Measurements from ENCODE around the gene DOCK4.
"Not testable (repeated sequence)": the region's sequence is repeated elsewhere in the genome, so short reads cannot be mapped to it uniquely, and the experiment has no call there.

The DOCK4 gene

DNA sequence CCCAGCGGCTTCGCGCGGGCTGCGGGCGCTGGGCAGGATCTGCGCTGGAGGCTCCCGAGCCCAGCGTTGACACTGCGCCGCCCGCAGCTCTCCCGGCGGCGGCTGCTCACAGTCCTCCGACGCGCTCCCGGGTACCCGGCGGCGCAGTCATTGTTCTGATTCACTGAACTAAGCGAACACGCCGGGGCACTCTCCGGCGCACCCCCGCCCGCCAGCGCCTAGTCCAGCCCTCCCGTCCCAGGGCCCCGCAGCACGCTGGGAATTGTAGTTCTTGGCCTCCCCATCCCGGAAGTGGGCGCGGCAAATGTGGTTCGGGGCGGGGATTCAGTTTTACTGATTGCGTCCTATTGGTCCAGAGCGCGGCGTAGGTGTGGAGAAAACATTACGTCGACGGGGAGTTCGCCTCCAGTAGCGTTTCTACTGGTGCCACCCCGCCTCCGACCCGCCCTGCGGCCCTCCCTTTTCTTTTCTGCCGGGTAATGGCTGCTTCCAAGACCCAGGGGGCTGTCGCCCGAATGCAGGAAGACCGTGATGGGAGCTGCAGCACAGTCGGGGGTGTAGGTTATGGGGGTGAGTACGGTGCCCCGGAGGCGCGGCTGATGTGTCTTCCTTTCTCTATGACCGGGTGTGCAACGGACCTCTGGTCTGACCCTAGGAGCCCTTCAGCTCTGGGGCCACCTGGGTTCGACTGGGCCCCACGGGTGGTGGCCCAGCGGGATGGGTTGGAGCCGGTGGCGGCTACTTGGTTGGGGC is at the start of gene DOCK4, which contains the start of gene ZNF277:
Gene DOCK4 (minus strand): TSS at position 162 of the 753 bp plus-strand sequence. CDS start 261 bp downstream, outside the sequence.
Gene ZNF277 (plus strand): TSS at position 458 of the 753 bp plus-strand sequence. CDS start 22 bp downstream, at position 480.
- peak; percentile 99 for DNase-seq (ENCODE audit: low read depth)

GRCh38 chr7:112255388-112255720 is 49.2 kb upstream of the DOCK4 start:
- no peak for DNase-seq (ENCODE audit: low read depth)

- no peak for DNase-seq (ENCODE audit: low read depth)
Measured at GRCh38 chr7:112254709-112255387, 48.6 kb upstream of the DOCK4 start.

- no peak for DNase-seq (ENCODE audit: low read depth)
Measured at GRCh38 chr7:112254156-112254555, 48.0 kb upstream of the DOCK4 start.

DNA sequence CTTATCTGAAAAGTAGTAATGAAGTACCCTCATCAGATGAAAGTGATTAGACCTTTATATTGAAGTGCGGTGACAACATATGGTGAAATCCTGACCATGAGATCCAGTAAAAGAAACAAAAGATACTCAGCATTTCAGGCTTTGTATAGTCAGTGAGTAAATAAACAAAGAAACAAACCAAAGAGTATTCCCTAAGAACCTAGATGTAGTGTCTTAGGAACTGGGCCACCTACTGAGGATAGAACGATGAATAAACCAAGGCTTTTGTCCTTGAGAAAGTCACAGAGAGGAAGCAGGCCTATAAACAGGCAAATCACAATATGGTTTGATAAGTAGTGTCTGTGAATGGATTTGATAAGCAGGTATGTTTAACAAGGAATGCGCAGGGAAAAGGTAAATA is 46.5 kb upstream of the DOCK4 start:
- no peak for DNase-seq (ENCODE audit: low read depth)

DNA sequence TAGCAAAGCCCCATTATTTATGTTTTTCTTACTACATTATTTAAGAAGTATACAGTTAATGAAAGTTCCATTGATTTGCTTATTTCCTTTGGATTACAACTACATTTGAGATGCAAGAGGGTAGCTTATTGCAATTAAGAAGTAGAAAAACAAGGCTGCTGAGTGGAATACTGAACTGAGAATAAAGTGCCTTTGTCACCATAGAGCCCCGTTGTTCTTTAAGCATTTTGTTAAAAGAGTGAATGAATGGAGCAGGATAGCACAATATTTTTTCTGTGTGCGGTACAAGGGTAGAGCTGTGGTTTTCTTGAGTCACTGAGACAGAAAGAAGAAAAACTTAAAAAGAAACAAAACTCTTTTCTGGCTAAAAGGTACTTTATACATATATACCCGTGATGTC is 45.9 kb upstream of the DOCK4 start:
- no peak for DNase-seq (ENCODE audit: low read depth)

GRCh38 chr7:112249967-112250366 is 43.8 kb upstream of the DOCK4 start:
- not testable (repeated sequence) for DNase-seq (ENCODE audit: low read depth)

DNA sequence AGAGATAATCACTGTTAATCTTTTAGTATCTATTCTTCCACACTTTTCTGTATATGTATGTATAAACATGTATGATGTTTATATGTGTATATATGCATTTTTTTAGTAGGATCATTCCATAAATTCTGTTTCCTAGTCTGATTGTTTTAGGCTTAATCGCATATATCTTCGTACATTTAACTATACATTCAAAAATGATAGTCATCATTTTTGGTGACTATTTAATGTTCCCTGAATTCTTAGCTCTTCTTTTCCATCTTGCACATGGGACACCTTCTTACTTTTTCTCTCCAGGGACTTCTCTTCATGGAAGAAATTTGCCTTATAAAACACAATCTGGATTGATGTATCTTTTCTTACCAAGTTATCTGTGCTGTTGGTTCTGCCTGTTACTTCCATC is 42.4 kb upstream of the DOCK4 start:
- no peak for DNase-seq (ENCODE audit: low read depth)

- no peak for DNase-seq (ENCODE audit: low read depth)
Measured at GRCh38 chr7:112238852-112239610, 32.8 kb upstream of the DOCK4 start.

GRCh38 chr7:112238330-112238729 is 32.1 kb upstream of the DOCK4 start:
- no peak for DNase-seq (ENCODE audit: low read depth)

DNA sequence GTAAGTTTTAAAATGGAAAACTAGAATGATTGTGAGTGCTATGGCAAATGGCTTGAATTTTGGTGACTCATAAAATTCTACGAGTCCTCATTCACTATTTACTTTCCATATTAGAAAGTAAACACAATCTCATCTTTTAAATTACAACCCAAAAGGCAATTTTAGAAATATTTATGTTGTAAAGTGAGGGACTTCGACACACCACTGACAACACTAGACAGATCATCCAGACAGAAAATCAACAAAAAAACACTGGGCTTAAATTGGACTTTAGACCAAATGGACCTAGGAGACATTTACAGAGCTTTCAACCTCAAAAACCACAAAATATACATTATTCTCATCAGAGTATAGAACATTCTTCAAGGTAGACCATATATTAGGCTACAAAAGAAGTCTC is 30.4 kb upstream of the DOCK4 start:
- no peak for DNase-seq (ENCODE audit: low read depth)

- DNase-seq (ENCODE audit: low read depth) = no peak
Measured at GRCh38 chr7:112234147-112234546, 27.9 kb upstream of the DOCK4 start.

DNA sequence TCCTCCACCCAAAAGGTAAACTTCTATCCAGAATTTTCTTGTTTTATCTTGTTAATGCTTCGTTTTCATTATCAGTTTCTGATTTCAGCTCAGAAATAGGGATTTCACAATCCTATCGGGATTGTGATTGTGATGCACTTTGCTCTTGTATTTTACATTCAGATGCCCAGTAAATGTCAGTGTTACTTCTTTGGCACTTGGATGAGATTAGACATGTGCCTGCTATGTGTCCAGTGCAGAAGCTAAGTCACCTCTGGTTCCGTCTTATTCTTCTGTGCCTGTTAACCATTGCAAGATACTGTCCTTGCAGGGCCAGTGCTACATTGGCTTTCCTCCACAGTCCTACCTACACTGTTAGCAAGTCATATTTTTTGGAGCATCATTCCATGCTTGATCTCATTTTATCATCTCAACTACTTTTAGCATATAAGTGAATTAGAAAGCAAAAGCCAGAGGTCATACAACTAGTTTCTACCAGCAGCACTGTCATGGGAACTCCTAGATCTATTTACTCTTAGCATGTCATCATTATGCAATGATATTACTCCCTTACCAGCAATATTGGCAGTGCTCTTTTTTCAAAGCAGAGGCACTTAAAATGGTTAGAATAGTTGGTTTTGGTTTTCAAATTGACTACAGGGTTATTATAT is 27.0 kb upstream of the DOCK4 start:
- no peak for DNase-seq (ENCODE audit: low read depth)

DNA sequence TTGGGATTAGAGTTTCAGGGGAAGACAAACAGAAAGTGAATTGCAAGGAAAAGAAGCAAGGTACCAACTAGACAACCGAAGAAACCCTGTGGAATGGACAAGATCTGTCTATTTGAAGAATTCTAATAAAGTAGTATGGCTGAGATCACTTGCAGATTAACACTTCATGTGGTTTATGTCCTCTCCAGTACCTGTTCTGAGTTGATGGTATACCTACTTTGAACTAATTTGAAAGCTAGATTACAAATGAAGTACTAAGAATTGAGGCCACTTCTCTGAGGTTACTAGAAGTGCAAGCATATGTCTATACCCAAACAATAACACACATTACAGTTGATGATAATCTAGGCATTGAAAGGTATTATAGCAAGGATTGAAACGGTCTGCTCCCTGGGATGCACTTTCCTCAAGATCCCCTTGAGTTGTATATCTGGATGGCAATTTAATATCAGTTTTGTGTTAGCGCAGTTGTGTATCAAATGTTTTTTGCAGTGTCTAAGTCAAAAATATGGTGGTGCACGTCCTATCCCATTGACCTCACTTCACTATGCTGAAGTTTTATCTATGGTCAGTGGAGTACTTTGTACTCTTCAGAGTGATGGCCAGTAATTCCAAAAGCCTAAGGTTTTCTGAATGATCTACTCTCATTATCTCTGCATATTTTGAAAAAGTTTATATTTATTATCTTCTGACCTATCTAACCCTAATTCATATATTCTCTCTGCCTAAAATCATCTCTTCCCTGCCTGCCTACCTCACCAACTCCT is 26.2 kb upstream of the DOCK4 start:
- no peak for DNase-seq (ENCODE audit: low read depth)

DNA sequence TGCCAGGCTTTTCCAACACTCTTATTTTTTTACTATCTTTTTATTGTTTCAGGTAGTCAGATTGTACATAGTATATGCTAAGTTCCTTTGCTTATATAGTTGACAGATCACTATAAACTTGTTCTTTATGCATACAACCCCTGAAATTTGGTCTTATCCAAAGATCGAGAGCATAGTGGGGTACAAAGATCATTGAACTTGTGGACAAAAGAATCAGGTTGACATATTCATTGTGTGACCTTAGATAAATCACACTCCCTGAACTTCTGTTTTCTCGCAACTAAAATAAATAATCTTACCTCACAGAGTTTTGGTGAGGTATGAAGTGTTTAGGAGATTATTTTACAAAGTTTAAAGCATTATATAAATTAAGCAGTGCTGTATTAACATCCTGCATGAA is 22.4 kb upstream of the DOCK4 start:
- no peak for DNase-seq (ENCODE audit: low read depth)

DNA sequence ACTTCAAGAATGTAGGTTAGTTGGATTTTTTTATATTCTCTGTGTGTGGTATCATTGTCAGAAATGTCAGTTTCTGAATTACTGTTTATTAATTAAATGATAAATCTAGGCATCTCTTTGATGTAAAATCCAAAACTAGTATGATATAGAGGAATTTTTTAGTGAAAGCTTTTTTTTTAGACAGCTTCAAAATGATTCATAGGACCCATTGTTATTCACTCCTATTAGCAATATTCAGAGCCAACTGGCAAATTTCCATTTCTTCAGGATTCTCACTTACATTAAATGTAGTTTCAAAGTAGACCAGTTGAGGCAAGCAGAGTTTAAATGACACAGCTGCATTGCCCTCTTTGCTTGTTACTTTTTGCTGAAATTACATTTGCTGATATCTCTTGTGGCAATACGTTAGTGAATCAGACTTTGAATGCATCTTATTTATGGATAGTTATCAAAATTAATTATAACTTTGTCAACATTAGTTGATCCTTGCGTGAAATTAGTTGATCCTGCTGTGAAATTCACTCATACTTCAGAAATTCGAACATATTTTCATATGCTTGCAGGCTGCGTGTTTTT is 20.6 kb upstream of the DOCK4 start:
- no peak for DNase-seq (ENCODE audit: low read depth)

DNA sequence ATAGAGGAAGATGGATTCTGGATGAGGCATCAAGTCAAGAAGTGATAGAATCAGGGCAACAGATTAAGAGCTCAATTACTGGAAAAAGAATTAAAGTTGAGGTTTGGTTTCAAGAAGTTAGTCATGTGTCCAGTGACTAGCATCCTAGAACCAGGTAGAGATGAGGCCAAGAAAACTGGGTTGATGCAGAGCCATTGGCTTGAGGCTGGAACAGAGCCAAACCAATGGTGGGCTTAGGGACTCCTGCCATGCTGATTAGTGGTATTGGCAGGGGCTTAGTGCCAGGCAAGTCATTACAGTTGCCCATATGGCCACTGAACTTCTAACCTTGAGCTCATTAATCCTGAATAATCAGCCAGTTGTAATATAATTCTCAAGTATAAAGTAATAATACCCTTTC is 18.8 kb upstream of the DOCK4 start:
- no peak for DNase-seq (ENCODE audit: low read depth)

- DNase-seq (ENCODE audit: low read depth) = no peak
Measured at GRCh38 chr7:112224186-112224585, 18.0 kb upstream of the DOCK4 start.

DNA sequence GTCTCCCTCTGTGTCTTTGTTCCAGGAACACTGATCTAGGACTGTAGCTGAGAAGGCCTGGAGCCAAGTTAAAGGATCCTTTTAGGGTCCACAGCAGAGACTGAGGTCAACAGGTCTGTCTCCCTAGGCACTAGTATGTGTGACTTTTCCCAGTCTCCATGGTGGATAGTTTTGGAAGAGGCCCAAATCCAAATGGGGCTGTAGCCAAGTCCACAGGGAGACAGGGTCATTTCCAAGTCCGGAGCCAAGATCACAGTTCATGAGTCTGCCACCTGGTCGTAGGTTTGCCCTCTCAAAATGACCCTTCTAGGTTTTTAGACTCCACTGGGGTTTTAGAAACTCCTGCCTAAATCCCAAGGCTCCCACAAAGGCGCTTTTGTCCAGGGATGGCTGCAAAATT is 17.1 kb upstream of the DOCK4 start:
- DNase-seq (ENCODE audit: low read depth) = no peak

DNA sequence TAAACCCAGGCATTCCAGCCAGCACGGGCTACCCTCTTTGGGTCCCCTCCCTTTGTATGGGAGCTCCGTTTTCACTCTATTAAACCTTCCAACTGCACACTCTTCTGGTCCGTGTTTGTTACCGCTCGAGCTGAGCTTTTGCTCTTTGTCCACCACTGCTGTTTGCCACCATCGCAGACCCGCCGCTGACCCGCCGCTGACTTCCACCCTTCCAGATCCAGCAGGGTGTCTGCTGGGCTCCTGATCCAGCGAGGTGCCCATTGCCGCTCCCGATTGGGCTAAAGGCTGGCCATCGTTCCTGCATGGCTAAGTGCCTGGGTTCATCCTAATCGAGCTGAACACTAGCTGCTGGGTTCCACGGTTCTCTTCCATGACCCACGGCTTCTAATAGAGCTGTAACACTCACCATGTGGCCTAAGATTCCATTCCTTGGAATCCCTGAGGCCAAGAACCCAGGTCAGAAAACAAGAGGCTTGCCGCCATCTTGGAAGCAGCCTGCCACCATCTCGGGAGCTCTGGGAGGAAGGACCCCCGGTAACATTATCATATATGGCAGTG is 14.8 kb upstream of the DOCK4 start:
- DNase-seq (ENCODE audit: low read depth) = no peak

DNA sequence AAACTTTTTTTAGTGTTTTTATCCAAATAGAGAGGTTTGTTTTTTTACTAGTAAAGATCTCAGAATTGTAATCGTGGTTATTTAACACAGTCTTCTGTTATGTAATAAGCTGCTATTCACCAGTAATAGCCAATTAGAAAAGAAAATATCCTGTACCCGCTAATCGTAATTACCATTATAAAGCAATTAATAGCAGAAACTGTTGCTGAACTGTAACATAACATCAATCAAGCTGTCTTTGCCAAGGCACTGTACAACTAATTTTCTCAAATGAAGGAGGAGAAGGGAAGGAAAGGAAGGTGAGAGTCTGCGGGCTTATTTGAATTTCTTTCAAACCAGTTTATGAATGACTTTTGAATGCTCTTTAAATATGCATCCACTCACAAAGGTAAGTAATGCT is 9.6 kb upstream of the DOCK4 start:
- DNase-seq (ENCODE audit: low read depth) = no peak

Data from activated gamma-delta T cell treated with anti-CD3 and anti-CD28 coated beads, Interleukin-2, amount 50 U/mL, for 16 hours (primary cell).